ENCODE measurements around the gene RBM39. TPM values are rescaled to one million over a fixed set of nuclear protein-coding genes. Genes with fewer than 3 reads are reported as not detected.
"Not testable (repeated sequence)": the region's sequence is repeated elsewhere in the genome, so short reads cannot be mapped to it uniquely, and the experiment has no call there.

Gene RBM39
- total RNA-seq, 1 experiment from 2014 or later, result 282 TPM

DNA sequence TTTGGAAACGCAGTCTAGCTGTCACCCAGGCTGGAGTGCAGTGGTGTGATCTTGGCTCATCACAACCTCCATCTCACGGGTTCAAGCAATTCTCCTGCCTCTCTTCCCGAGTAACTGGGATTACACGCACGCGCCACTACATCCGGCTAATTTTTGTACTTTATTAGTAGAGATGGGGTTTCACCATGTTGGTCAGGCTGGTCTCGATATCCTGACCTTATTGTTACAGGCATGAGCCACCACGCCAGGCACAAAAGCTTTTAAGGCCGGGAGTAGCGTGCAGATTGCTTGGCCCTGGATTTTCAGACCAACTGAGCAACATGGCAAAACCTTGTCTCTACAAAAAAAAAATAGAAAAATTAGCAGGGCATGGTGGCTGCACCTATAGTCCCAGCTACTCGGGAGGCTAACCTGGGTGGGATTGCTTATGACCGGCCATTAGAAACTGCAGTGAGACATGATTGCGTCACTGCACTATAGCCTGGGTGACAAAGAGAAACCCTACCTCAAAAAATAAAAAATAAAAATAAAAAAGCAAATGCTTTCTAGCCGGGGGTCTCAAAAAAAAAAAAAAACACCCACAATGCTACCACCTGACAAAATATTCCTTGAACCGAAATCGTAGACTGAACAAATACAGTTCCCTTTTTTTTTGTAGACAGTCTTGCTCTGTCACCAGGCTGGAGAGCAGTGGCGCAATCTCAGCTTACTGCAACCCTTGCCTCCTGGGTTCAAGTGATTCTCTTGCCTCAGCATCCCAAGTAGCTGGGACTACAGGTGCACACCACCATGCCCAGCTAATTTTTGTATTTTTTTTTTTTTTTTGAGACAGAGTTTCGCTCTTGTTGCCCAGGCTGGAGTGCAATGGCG is 15.0 kb downstream of the RBM39 start:
- BruUV-seq (replicated peaks), result no TSS peak
- CTCF ChIA-PET, result no interaction called here
- no peak for ATAC-seq
- Histone ChIP-seq H3K4me3 (ENCODE audit: low read depth in 2 of 2, low read length in 2 of 2) (no peak overlapping the region), H3K9me3 (ENCODE audit: control insufficient read depth, insufficient read depth, low read depth, low read length) (no peaks in the 10 kb centered on the region), H3K27ac (ENCODE audit: low read length) (no peak overlapping the region), H3K27me3 (ENCODE audit: control insufficient read depth, insufficient read depth, low read length) (no peaks in the 10 kb centered on the region), H3K4me1 (ENCODE audit: control insufficient read depth, insufficient read depth, low read length) (no peaks in the 10 kb centered on the region), H3K36me3 (ENCODE audit: control insufficient read depth, insufficient read depth, low read length) (peaks cover 67% of the 10 kb centered on the region)
- no peak for DNase-seq (ENCODE audit: low read depth, low spot score)
- in situ Hi-C loops (cut with HindIII; ENCODE audit: low pct_unique_long_range_greater_than_20kb, low sequenced_read_pairs), result no loop called here
- intact Hi-C loops (cut with micrococcal nuclease; ENCODE audit: unreplicated experiment), result no loop called here
- TF ChIP-seq, protein P1, sequence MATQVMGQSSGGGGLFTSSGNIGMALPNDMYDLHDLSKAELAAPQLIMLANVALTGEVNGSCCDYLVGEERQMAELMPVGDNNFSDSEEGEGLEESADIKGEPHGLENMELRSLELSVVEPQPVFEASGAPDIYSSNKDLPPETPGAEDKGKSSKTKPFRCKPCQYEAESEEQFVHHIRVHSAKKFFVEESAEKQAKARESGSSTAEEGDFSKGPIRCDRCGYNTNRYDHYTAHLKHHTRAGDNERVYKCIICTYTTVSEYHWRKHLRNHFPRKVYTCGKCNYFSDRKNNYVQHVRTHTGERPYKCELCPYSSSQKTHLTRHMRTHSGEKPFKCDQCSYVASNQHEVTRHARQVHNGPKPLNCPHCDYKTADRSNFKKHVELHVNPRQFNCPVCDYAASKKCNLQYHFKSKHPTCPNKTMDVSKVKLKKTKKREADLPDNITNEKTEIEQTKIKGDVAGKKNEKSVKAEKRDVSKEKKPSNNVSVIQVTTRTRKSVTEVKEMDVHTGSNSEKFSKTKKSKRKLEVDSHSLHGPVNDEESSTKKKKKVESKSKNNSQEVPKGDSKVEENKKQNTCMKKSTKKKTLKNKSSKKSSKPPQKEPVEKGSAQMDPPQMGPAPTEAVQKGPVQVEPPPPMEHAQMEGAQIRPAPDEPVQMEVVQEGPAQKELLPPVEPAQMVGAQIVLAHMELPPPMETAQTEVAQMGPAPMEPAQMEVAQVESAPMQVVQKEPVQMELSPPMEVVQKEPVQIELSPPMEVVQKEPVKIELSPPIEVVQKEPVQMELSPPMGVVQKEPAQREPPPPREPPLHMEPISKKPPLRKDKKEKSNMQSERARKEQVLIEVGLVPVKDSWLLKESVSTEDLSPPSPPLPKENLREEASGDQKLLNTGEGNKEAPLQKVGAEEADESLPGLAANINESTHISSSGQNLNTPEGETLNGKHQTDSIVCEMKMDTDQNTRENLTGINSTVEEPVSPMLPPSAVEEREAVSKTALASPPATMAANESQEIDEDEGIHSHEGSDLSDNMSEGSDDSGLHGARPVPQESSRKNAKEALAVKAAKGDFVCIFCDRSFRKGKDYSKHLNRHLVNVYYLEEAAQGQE (IDR thresholded peaks at IDR 0.05; ENCODE audit: insufficient read depth in 1 of 2, low read depth in 2 of 2, low read length in 1 of 2), result no peak
- POLR2A ChIA-PET, result no interaction called here

DNA sequence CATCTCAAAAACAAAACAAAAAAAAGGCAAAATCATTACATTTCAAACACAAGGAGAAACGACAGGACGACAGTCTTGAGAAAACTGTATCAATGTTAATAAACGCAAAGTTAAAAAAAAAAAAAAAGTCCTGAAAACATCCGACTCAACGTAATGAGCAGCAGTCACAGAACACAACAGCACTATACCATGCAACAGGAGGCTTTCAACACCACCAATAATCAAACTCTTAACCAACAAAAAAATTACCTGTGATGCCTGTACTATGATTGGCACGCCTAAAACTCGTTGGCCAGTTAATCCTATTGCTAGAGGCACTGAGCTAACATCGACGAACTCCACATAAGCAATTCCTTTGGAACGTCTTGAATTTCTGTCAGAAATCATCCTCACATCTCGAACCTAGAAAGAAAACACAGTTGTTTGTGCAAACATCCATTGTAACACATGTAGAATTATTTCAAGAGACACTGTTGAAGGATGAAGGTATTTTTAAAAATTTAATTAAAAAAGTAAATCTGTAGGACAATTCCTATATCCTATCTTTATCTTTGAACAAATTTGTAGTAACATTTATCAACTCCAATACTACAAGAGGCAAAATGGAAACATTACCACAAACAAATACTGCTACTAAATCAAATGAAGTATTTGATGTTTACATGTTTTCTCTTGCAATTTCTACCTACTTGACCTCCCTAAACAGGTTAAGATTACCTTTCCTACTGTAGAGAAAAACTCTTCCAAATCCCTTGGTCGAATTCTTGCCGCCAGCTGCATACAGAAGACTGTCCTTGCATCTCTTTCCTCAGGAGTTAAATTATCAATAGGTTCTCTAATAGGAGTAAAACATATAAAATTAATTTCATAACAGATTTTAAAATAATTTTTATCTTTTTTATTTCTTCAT is 17.5 kb downstream of the RBM39 start:
- no peaks in the 10 kb centered on the region for H3K4me1 ChIP-seq (ENCODE audit: control insufficient read depth, insufficient read depth, low read length)
- H3K4me3 ChIP-seq (ENCODE audit: low read depth in 2 of 2, low read length in 2 of 2), result no peak overlapping the region
- no peaks in the 10 kb centered on the region for H3K9me3 ChIP-seq (ENCODE audit: control insufficient read depth, insufficient read depth, low read depth, low read length)
- H3K27me3 ChIP-seq (ENCODE audit: control insufficient read depth, insufficient read depth, low read length), result no peaks in the 10 kb centered on the region
- ChIA-PET CTCF (no interaction called here), POLR2A (interaction anchor here (0.5 to 0.7 kb wide), 2 partner anchors 11 to 14 kb away, joined by 5 read pairs; no protein-coding TSS in a partner anchor)
- peaks cover 51% of the 10 kb centered on the region for H3K36me3 ChIP-seq (ENCODE audit: control insufficient read depth, insufficient read depth, low read length)
- in situ Hi-C loops (cut with HindIII; ENCODE audit: low pct_unique_long_range_greater_than_20kb, low sequenced_read_pairs), result no loop called here
- no peak overlapping the region for H3K27ac ChIP-seq (ENCODE audit: low read length)
- no peak for DNase-seq (ENCODE audit: low read depth, low spot score)
- intact Hi-C loops (cut with micrococcal nuclease; ENCODE audit: unreplicated experiment), result no loop called here
- no TSS peak for BruUV-seq (replicated peaks)
- ATAC-seq, result no peak
- TF ChIP-seq, protein P2, sequence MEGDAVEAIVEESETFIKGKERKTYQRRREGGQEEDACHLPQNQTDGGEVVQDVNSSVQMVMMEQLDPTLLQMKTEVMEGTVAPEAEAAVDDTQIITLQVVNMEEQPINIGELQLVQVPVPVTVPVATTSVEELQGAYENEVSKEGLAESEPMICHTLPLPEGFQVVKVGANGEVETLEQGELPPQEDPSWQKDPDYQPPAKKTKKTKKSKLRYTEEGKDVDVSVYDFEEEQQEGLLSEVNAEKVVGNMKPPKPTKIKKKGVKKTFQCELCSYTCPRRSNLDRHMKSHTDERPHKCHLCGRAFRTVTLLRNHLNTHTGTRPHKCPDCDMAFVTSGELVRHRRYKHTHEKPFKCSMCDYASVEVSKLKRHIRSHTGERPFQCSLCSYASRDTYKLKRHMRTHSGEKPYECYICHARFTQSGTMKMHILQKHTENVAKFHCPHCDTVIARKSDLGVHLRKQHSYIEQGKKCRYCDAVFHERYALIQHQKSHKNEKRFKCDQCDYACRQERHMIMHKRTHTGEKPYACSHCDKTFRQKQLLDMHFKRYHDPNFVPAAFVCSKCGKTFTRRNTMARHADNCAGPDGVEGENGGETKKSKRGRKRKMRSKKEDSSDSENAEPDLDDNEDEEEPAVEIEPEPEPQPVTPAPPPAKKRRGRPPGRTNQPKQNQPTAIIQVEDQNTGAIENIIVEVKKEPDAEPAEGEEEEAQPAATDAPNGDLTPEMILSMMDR (IDR thresholded peaks at IDR 0.05), result no peak
- TF ChIP-seq TCF7L2 (IDR thresholded peaks at IDR 0.05; ENCODE audit: low read depth, low read length), result no peak
- TF ChIP-seq POLR2AphosphoS5 (IDR thresholded peaks at IDR 0.05; ENCODE audit: low read depth, low read length), result no peak
- TF ChIP-seq, protein P1 (IDR thresholded peaks at IDR 0.05; ENCODE audit: insufficient read depth in 1 of 2, low read depth in 2 of 2, low read length in 1 of 2), result no peak
- no peak for TF ChIP-seq SIN3A (IDR thresholded peaks at IDR 0.05; ENCODE audit: borderline replicate concordance, insufficient read depth, low read depth, low read length)

DNA sequence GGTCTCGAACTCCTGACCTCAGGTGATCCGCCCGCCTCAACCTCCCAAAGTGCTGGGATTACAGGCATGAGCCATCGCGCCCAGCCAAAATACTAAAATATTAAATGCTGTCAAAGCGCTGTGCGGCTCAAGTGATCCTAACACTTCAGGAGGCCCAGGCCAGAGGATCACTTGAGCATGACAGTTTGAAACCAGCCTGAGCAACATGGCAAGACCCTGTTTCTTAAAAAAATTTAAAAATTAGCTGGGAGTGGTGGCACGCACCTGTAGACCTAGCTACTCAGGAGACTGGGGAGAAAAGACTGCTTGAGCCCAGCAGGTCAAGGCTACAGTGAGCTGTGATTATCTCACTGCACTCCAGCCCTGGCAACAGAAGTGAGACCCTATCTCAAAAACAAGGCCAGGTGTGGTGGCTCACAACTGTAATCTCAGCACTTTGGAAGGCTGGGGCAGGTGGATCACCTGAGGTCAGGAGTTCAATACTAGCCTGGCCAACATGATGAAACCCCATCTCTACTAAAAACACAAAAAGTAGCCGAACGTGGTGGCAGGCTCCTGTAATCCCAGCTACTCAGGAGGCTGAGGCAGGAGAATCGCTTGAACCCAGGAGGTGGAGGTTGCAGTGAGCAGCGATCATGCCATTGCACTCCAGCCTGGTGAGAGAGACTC is 18.3 kb downstream of the RBM39 start:
- ATAC-seq; H3K4me1 ChIP-seq (ENCODE audit: control insufficient read depth, insufficient read depth, low read length); intact Hi-C loops (cut with micrococcal nuclease; ENCODE audit: unreplicated experiment); DNase-seq (ENCODE audit: low read depth, low spot score); H3K27me3 ChIP-seq (ENCODE audit: control insufficient read depth, insufficient read depth, low read length); BruUV-seq (replicated peaks); H3K27ac ChIP-seq (ENCODE audit: low read length); CTCF ChIA-PET; H3K9me3 ChIP-seq (ENCODE audit: control insufficient read depth, insufficient read depth, low read depth, low read length); H3K4me3 ChIP-seq (ENCODE audit: low read depth in 2 of 2, low read length in 2 of 2); in situ Hi-C loops (cut with HindIII; ENCODE audit: low pct_unique_long_range_greater_than_20kb, low sequenced_read_pairs): not testable (repeated sequence)
- peaks cover 43% of the 10 kb centered on the region for H3K36me3 ChIP-seq (ENCODE audit: control insufficient read depth, insufficient read depth, low read length)
- POLR2A ChIA-PET, result interaction anchor here (0.7 kb wide), 1 partner anchor 13 kb away, joined by 5 read pairs; no protein-coding TSS in a partner anchor

Data from Panc1 (cell line).